GM21723 (cell line): ENCODE data around the gene MTUS2.

ENCODE experiments used
- ATAC-seq: cut with Tn5 transposase; IDR thresholded peaks from one replicate; pipeline ENCODE4 v1.9.1; 2021; ENCODE audit warnings: mild to moderate bottlenecking, moderate library complexity; ENCODE audit not compliant: unreplicated experiment

Gene MTUS2

DNA sequence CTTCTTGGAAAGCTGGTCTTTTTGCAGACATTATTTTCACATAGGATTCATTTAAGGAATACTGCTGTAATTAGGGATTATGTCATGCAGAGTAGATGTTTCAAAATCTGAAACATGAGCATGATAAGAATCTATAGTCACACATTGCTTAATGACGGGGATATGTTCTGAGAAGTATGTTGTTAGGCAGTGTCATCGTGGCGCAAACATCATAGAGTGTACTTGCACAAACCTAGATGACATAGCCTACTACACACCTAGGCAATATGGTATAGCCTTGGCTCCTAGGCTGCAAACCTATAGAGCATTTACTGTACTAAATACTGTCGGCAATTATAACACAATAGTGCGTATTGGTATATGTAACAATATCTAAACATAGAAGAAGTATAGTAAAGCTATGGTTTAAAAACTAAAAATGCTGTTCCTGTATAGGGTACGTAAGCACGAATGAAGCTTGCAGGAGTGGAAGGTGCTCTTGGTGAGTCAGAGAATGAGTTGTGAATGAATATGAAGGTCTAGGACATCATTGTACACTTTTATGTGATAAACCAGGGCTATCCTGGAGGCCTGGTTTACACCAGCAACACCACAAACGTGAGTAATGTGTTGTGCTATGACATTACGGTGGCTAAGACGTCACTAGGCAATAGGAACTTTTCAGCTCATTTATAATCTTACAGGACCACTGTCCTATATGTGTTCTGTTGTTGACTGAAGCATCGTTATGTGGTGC lies 283.1 kb downstream of the MTUS2 start:
- ATAC-seq: no peak

- ATAC-seq: no peak
Observed at GRCh38 chr13:29104461-29104860, 284.3 kb downstream of the MTUS2 start.

DNA sequence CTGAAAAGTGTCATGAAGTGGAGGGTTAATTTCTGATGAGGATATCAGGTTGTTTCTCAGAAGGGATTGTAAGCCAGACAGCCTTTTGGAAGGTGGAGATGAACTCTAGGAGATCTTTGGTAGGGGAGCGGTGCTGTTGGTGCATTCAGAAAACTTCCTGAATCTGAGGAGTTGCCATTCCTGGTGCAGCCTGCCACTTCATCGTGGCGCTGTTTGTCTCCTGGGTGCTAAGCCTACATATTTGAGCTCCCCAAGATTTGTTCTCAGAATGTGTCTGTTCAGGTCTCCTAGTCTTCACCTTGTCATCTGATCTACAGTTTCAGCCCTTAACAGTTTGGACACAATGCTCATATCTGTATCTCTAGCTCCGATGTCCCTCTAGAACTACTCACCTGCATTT lies 285.6 kb downstream of the MTUS2 start:
- no peak for ATAC-seq

GRCh38 chr13:29106651-29107050 lies 286.5 kb downstream of the MTUS2 start:
- no peak for ATAC-seq

- no peak for ATAC-seq
Observed at GRCh38 chr13:29108068-29108786, 288.1 kb downstream of the MTUS2 start.

DNA sequence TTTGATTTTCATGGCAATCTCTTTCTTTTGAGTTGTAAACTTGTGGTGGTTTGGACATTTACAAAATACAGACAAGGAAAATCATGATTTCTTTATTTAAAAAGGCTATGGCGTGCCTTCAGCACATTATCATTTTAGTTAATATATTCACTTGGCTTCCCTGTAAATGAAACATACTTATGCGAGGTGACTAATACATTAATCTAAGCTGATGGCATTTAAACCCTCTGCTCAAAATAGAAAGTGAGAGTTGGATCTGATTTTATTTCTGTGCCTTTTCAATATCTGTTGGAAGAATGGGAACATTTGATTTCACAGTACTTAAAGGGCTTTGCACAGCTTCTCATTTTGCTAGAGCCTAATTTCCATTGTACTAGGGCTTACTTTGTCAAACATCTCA lies 289.8 kb downstream of the MTUS2 start:
- ATAC-seq: no peak

GRCh38 chr13:29111446-29111845 lies 291.3 kb downstream of the MTUS2 start:
- ATAC-seq: no peak

GRCh38 chr13:29115842-29116241 lies 295.7 kb downstream of the MTUS2 start:
- ATAC-seq: no peak

- no peak for ATAC-seq
Observed at GRCh38 chr13:29117663-29118062, 297.5 kb downstream of the MTUS2 start.

DNA sequence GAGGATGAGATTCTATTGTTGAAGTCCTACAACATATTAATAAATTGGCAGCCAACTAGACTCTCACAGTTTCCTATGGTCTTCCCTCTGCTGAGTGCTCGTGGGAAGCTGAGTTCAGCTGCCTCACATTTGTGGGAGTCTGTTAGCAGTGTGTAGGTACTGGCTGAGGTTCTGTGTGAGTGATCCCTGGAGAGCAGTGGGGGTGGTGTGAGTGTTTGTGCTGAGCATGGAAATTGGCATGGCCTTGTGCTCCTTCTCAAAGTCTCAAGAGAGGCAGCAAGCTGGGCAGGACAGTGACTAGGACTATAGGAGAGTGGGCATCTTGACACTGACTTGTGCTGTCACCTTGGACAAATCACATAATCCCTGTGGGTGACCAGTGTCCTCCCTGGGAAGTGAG lies 298.3 kb downstream of the MTUS2 start:
- ATAC-seq: no peak

DNA sequence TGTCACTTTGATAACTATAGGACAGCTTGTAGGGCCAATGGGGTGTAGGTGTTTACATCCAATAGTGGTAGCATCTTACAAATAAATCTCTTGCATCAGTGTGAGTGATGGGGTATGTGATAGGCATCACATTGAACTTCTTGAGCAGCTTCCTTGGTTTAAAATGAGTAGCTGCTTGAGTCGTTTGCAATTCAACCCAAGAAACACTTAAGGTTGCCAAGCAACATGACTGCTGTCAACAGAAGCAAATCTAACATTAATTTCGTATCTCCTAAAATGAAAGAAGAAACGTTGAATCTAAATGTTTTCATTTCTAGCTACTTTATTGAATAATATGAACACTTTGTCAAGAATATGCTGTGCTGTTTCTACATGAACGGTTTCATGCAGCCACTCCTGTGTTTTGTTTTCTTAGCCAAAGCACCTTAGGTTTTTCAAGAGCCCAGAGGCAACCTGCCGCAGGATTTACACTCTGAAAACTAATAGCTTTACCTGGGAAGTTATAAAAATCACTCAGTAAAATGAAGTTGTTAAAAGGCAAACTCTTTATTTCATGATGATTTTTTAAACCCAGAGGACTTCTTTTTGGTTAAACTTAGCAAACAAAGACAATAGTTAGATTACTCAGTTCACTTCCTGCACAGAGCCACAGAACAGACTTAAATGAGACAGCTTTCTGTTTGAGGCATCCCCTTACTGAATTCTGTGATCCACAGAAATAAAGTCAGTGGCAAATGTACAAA lies 305.2 kb downstream of the MTUS2 start:
- peak; percentile 82 for ATAC-seq

- ATAC-seq: peak; percentile 68
Observed at GRCh38 chr13:29125934-29126424, 305.8 kb downstream of the MTUS2 start.

DNA sequence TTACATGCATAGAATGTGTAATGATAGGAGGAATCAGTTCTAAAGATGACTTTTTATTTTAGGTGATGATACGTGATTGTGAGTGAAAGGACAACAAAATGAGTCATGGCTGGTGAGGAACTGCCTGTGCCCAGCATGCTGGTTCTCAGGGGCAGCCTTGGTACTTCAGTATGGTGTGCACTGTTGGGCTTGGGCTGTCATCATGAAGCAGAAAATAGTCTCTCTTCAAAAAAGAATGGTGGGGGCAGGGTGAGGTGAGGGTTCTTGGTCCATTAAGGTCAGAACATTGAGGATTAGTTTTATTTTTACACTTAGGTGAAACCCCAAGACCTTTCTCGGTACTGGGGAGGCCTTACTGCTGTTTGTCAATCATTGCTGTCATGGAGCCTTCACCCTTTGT lies 309.5 kb downstream of the MTUS2 start:
- ATAC-seq: no peak

GRCh38 chr13:29131159-29131558 lies 311.0 kb downstream of the MTUS2 start:
- no peak for ATAC-seq

- no peak for ATAC-seq
Observed at GRCh38 chr13:29131881-29132668, 311.9 kb downstream of the MTUS2 start.

- ATAC-seq: no peak
Observed at GRCh38 chr13:29136341-29136740, 316.2 kb downstream of the MTUS2 start.

GRCh38 chr13:29137016-29137415 lies 316.9 kb downstream of the MTUS2 start:
- ATAC-seq: no peak

- no peak for ATAC-seq
Observed at GRCh38 chr13:29137995-29138394, 317.9 kb downstream of the MTUS2 start.

- ATAC-seq: no peak
Observed at GRCh38 chr13:29140277-29140676, 320.1 kb downstream of the MTUS2 start.

- ATAC-seq: no peak
Observed at GRCh38 chr13:29143847-29144246, 323.7 kb downstream of the MTUS2 start.

- no peak for ATAC-seq
Observed at GRCh38 chr13:29154390-29154789, 334.3 kb downstream of the MTUS2 start.
